Parathyroid adenoma (tissue), 2 donors: Measurements from ENCODE around the gene RHO.
"Not testable (repeated sequence)": the region's sequence is repeated elsewhere in the genome, so short reads cannot be mapped to it uniquely, and the experiment has no call there.

Source experiments
- H2AFZ ChIP-seq: fragments of 300-600 bp; sonication (generic); one replicate; pipeline ENCODE4 v1.7.0; 2017; ENCODE audit warnings: antibody characterized with exemption, mild to moderate bottlenecking
- H3K27ac ChIP-seq: fragments of 300-600 bp; sonication (generic); one replicate; pipeline ENCODE4 v1.7.0; 2017
- H3K27me3 ChIP-seq: fragments of 300-600 bp; sonication (generic); one replicate; pipeline ENCODE4 v1.7.0; 2017; ENCODE audit warnings: low read length; ENCODE audit not compliant: control insufficient read depth, insufficient read depth
- H3K36me3 ChIP-seq: fragments of 300-600 bp; sonication (generic); one replicate; pipeline ENCODE4 v1.7.0; 2017; ENCODE audit warnings: low read length; ENCODE audit not compliant: control insufficient read depth, insufficient read depth
- H3K4me1 ChIP-seq: fragments of 300-600 bp; sonication (generic); one replicate; pipeline ENCODE4 v1.7.0; 2017; ENCODE audit warnings: control low read depth
- H3K4me2 ChIP-seq: fragments of 300-600 bp; sonication (generic); one replicate; pipeline ENCODE4 v1.7.0; 2017; ENCODE audit warnings: low read length
- H3K4me3 ChIP-seq: fragments of 300-600 bp; sonication (generic); one replicate; pipeline ENCODE4 v1.7.0; 2017; ENCODE audit warnings: low read depth, low read length
- H3K79me2 ChIP-seq: fragments of 300-600 bp; sonication (generic); one replicate; pipeline ENCODE4 v1.7.0; 2017; ENCODE audit warnings: control low read depth
- H3K9ac ChIP-seq: fragments of 300-600 bp; sonication (generic); one replicate; pipeline ENCODE4 v1.7.0; 2017; ENCODE audit warnings: mild to moderate bottlenecking
- H3K9me3 ChIP-seq: fragments of 300-600 bp; sonication (generic); one replicate; pipeline ENCODE4 v1.7.0; 2017; ENCODE audit warnings: low read length; ENCODE audit not compliant: control insufficient read depth
- CTCF ChIP-seq: fragments of 300-600 bp; sonication (generic); IDR thresholded peaks from one replicate; pipeline ENCODE4 v1.7.0; 2017; ENCODE audit warnings: antibody characterized with exemption, mild to moderate bottlenecking
- donor health status: primary hyperparathyroidism.

Gene RHO

GRCh38 chr3:129490273-129490675 is 38.2 kb upstream of the RHO start:
- Histone ChIP-seq H3K27ac (no peak overlapping the region), H3K4me3 (no peak overlapping the region), H3K79me2 (no peaks in the 10 kb centered on the region), H3K27me3 (no peaks in the 10 kb centered on the region), H3K4me2 (no peak overlapping the region), H2AFZ (no peak overlapping the region), H3K36me3 (no peaks in the 10 kb centered on the region), H3K4me1 (peaks cover 9% of the 10 kb centered on the region), H3K9me3 (no peaks in the 10 kb centered on the region), H3K9ac (no peak overlapping the region)
- TF ChIP-seq CTCF, result peak; percentile 79

- not testable (repeated sequence) for H3K9ac ChIP-seq, H2AFZ ChIP-seq, H3K36me3 ChIP-seq, H3K4me2 ChIP-seq, H3K27ac ChIP-seq, H3K4me3 ChIP-seq, H3K9me3 ChIP-seq, H3K79me2 ChIP-seq, H3K4me1 ChIP-seq, H3K27me3 ChIP-seq
Measured at GRCh38 chr3:129491077-129491476, 37.4 kb upstream of the RHO start.

GRCh38 chr3:129491794-129492193 is 36.6 kb upstream of the RHO start:
- H3K27ac ChIP-seq, result no peak overlapping the region
- H3K36me3 ChIP-seq, result no peaks in the 10 kb centered on the region
- H2AFZ ChIP-seq, result no peak overlapping the region
- no peaks in the 10 kb centered on the region for H3K27me3 ChIP-seq
- TF ChIP-seq CTCF, result no peak
- H3K4me1 ChIP-seq, result no peaks in the 10 kb centered on the region
- H3K9me3 ChIP-seq, result no peaks in the 10 kb centered on the region
- H3K9ac ChIP-seq, result no peak overlapping the region
- no peak overlapping the region for H3K4me3 ChIP-seq
- no peak overlapping the region for H3K4me2 ChIP-seq
- no peaks in the 10 kb centered on the region for H3K79me2 ChIP-seq

GRCh38 chr3:129492691-129493090 is 35.7 kb upstream of the RHO start:
- Histone ChIP-seq H3K9ac (no peak overlapping the region), H2AFZ (no peak overlapping the region), H3K36me3 (no peaks in the 10 kb centered on the region), H3K4me1 (no peaks in the 10 kb centered on the region), H3K27ac (no peak overlapping the region), H3K27me3 (no peaks in the 10 kb centered on the region), H3K4me3 (no peak overlapping the region), H3K9me3 (no peaks in the 10 kb centered on the region), H3K4me2 (no peak overlapping the region), H3K79me2 (no peaks in the 10 kb centered on the region)
- no peak for TF ChIP-seq CTCF

- TF ChIP-seq CTCF, result no peak
- no peak overlapping the region for H3K27ac ChIP-seq
Measured at GRCh38 chr3:129493206-129493605, 35.2 kb upstream of the RHO start.

GRCh38 chr3:129494499-129494898 is 33.9 kb upstream of the RHO start:
- H3K9me3 ChIP-seq, H3K27me3 ChIP-seq, H3K9ac ChIP-seq, H2AFZ ChIP-seq, H3K4me3 ChIP-seq, H3K36me3 ChIP-seq, H3K4me1 ChIP-seq, H3K4me2 ChIP-seq, H3K79me2 ChIP-seq: not testable (repeated sequence)
- peak overlapping the region; percentile 50 for H3K27ac ChIP-seq

More at GRCh38 chr3:129493206-129493605, 35.2 kb upstream of the RHO start:
- Histone ChIP-seq H2AFZ (no peak overlapping the region), H3K9ac (no peak overlapping the region), H3K4me2 (no peak overlapping the region), H3K36me3 (no peaks in the 10 kb centered on the region), H3K79me2 (no peaks in the 10 kb centered on the region), H3K4me1 (no peaks in the 10 kb centered on the region), H3K4me3 (no peak overlapping the region), H3K27me3 (no peaks in the 10 kb centered on the region), H3K9me3 (no peaks in the 10 kb centered on the region)

- H3K4me2 ChIP-seq, H3K4me1 ChIP-seq, H3K36me3 ChIP-seq, H3K9me3 ChIP-seq, H3K4me3 ChIP-seq, H2AFZ ChIP-seq, H3K79me2 ChIP-seq, H3K9ac ChIP-seq, H3K27me3 ChIP-seq: not testable (repeated sequence)
- H3K27ac ChIP-seq, result peak overlapping the region; percentile 51
Measured at GRCh38 chr3:129495006-129495639, 33.3 kb upstream of the RHO start.

- H3K4me3 ChIP-seq, H3K9me3 ChIP-seq, H3K4me2 ChIP-seq, H3K4me1 ChIP-seq, H3K36me3 ChIP-seq, H3K27ac ChIP-seq, H3K27me3 ChIP-seq, H2AFZ ChIP-seq, H3K9ac ChIP-seq, H3K79me2 ChIP-seq: not testable (repeated sequence)
Measured at GRCh38 chr3:129497876-129498275, 30.6 kb upstream of the RHO start.
